HPDE6-E6E7 (cell line): ENCODE data around the gene ZNHIT3.

Source experiments
- DNase-seq: peaks from one replicate; pipeline ENCODE4 v3.0.0; 2011; ENCODE audit warnings: missing footprints; ENCODE audit errors: extremely low spot score

The ZNHIT3 gene

DNA sequence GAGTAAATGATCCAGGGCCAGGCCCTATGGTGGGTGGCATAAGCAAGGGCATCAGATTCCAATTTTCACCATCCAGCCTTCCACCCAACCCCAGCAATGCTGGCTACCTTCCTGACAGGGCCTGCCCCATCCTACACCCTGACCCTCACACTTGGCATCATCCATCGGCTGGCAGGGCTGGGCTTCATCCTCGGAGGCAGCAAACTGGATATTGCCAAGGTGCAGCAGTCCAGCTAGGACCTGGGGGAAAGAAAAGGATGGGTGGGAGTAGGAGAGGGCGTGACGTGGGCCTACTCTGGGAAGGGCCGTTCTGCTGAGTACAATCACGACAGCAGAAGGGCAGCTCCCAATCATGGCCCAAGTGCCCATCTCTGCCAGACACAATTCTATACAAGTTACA is 24.7 kb downstream of the ZNHIT3 start:
- no peak for DNase-seq

DNA sequence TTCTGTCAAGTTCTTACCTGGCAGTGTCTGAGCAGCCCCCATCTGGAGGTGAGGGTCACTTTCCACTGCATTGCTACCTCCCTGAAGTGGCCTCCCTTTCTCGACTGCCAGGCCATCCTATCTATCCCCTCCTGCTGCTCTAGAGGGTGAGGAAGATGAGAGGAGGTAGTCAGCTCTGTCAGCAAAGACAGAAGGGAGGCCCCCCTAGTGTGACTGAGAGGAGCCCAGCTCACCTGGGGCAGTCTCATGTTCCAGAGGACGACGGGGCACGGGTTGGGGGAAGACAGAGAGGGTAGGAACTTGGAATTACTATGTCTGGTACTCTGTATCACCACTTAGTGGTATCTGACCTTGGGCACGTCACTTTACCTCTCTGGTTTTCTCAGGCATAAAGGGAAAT is 26.2 kb downstream of the ZNHIT3 start:
- no peak for DNase-seq

DNA sequence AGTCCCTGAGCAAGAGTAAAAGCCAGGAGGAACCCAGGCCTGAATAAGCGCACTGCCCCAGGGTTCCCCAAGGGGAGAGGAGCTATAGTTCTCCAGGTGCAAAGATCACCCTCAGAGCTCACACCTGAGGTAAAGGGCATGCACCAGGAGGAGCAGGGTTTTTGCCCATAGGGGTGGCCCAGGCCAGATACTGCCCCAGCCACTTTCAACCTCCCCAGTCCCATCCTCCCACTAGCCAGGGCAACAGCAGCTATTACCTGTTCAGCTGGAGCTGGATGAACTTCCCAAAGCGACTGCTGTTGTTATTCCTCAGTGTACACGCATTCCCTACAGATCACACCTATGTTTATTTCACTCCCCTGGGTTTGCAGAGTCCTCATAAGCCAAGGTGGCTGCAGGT is 28.4 kb downstream of the ZNHIT3 start:
- no peak for DNase-seq

DNA sequence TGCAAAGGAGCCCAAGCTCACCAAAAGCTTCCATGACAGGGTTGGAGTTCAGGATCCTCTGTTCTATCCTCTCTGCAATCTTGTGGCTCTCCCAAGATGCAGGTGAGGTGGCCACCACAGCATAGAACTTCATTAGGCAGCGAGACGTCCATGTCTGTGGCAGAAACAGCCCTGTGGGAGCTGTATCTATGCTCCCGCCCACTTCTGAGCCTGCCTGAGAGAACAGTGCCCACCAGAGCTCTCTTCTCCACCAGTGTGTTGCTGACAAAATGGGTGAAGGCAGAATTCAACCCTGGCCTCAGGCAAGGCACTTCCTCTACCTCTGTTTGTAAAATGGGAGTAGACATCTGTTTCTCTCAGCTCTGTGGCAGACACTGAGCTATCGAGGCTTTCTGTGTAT is 29.4 kb downstream of the ZNHIT3 start:
- DNase-seq: no peak

DNA sequence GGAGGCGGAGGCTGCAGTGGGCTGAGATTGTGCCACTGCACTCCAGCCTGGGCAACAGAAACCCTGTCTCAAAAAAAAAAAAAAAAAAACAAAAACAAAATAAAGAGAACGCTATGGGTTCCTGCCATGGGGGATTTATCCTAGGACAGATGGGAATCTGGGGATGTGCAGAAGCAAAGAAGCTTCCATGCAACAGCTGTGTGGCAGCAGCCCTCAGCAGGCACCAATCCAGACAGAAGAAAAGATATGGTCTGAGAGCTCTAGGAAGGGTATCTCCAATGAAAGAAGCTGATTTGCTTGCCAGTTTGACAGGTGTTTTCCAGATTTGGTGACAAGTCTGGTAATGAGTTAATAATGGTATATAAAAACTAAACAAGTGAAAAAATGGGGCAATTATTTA is 36.6 kb downstream of the ZNHIT3 start:
- DNase-seq: no peak

DNA sequence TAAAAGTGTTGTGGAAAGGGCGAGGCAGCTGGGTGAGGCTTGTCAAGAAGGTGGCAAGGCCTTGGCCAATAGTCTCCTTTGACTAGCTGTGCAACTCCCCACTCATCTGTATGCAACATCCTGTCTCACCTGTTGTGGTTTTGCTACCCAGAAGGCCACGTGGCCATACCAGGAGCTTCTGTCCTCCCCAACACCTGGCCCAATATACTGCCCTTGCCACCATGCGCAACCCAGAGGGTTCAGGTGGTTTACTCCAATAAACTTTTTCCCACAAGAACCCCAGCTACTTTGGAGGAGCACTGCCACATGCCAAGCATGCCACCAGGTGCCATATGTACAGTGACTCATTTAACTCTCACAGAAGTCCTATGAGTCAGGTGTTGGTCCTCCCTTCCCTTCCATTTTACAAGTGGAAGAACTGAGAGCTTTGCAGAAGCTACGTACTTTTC is 38.0 kb downstream of the ZNHIT3 start:
- DNase-seq: peak; percentile 33

DNA sequence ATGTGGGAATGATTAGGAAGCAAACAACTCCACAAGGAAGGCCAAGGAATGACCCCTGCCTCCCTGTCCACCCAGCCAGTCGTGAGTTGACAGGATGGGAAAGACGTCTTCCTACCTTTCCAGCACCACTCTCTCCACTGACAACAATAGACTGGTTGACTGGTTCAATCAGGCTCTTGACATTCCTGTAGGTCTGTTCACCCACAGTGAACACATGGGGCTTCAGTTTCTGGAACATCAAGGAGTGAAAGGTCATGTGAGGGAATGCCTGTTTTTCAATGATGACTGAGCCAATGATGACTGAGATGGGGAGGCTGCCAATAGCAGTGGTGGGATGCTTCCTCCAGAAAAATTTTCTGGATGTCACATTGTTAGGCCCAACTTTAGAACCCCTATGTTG is 38.6 kb downstream of the ZNHIT3 start:
- DNase-seq: no peak

DNA sequence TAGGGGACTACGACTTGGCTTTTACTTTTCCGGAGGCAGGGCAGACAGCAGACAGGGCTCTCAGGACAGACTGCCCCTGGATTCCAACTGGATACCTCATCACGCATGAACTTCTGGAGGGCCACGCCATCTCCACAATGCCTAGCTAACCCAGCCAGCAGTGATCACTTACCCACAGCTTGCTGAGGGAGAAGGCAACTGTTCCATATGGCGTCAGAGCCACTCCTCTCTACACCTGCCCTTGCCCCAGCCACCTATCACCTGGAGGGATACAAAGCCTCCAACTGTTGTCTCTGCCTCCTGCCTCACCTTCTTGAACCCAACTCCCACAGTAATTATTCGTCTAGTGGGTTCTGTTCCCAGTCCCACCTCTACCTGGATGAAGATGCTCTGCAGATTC is 39.4 kb downstream of the ZNHIT3 start:
- no peak for DNase-seq

DNA sequence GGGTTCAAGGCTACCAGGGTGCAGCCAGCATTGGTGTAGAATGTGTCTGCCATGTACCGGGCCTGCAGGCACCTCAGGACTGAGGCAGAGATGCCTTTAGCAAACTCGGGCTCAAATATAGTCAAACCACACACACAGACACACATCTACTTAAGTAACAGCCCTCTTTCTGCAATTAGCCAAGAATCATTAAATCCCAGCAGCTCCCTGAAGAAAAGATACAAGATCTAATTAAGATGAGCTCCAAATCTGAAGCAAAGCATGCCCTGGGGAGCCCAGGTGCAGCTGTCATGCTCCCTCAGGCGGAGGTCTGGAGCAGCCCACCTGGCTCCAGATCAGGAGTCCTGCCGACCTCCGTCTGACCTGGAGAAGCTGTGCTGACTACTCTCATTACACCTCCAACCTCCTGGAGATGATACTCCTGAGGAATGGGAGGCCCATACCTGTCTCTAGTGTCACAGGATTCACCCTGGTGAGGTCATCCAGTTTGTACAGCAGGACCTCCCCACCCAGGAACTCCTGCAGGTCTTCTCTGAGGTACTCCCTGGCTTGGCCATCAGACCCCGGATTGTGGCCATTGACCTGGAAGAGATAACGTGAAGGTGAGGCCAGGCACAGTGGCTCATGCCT is 41.3 kb downstream of the ZNHIT3 start:
- no peak for DNase-seq

DNA sequence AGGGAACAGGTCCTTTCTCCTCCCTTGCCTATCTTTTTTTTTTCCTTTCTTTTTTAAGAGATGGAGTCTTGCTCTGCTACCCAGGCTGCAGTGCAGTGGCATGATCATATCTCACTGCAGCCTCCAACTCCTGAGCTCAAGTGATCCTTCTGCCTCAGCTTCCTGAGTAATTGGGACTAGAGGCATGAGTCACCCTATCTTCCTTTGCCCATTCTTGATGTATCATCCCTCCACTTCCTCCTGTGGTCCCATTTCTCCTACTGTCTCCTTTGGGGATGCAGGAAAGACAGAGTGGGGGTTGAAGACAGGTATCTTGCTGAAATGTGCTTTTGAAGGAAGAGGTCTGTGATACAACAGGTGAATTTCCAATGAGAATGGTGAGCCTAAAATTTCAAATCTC is 42.6 kb downstream of the ZNHIT3 start:
- peak; percentile 22 for DNase-seq

DNA sequence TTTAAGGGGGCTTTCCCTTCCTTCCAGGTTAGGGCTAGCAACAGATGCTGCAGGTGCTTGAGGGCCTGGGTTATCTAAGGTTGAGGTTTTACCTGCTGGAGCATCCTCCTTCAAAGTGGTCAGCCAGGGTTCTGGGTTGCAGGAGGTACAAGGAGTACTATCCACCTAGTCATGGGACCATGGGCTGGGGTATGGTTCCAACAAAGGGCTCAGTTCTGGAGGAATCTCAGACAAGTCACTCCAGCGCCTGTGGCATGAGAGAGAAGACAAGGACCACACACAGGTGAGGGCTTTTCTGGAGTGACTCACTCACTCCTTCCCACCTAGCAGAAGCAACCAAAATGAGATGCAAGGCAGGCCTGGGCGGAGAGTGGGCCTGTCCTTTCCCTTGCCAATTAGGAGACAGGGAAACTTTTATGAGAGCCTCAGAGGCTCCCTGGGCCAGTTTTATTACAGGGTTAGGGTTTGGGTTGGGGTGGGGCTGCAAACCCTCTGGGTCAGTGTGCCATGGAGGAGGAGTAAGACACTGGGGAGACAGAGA is 46.0 kb downstream of the ZNHIT3 start:
- no peak for DNase-seq

DNA sequence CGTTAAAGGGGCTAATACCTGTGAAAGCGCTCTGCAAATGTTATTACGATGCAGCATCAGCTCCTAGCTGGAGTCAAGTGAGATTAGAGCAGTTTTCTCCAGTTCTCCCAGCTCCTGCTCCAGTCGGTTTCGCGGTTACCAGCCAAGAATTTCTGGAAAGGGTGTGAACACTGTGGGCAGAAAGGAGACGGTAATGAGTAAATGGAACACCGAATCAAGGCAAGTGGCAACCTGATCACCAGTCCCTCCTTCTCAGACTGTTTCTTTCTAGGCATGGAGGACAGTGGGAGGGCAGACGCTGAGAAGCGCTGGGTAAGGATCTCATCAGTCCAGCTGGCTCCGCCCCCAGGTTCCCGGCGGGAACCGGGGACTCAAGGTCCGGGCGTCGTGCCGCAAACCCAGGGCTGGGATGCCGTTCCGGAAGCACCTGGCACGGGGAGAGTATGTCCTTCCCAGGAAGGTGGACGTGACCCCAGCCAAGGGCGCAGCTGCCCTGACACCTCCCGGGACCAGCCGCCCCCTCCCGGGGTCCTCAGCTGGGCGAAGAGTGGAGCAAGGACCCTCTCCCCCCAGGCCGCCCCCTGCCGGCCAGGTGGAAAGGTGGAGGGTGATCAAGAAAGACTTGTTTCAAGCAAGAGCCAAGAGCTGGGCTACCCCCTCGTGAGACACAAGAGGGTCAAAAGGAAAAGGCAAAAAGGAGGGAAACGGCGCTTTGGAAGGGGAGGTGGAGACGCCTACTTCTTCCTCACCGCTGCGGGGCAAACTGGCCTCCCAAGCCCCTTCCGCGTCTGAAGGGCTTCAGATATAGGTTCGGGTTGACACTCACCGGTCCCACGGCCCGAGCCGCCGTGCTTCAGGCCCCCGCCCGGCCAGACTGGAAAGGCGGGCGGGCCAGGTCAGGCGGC is 47.7 kb downstream of the ZNHIT3 start:
- peak; percentile 73 for DNase-seq

DNA sequence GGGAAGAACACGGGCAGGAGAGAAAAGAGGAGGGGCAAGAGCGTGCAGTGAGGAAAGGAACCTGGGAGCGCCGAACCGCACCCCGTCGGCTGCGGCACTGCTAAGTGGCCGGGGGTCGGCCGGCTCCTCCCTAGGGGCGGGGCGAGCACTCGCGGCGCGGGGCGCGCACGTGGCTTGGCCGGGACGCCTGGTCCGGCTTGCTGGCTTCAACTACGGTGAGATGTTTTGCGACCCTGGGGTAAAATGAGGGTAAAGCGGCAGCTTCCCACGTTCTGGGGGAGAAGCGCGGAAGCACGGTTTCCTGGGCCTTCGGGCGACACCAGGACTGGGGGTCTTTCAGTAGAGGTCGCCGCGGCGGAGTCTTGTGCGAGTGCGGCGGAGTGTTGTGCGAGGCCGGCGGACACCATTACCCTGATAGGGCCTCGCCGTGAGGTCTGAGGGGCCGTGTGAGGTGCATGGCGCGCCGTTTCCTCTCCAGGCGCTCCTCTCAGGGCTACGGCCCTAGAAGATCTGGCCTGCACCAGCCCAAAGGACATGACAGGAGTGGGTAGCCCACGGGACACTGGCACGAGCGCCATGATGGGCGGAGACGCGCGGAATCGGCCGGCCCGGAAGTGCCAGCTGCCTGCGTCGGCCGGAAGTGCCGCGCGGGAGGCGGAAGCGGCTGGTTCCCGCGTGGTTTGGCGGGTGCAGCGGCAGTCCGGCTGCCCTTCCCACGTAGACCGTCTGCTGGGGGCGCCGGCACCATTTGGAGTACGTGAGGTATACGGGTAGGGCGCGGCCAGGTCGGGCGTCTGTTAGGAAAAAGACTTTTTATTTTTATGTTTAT is 48.6 kb downstream of the ZNHIT3 start, which contains the start of the genes MYO19 and PIGW:
MYO19 (minus strand) TSS at position 29 of the 829 bp plus-strand sequence. CDS start 2,330 bp downstream, outside the sequence.
PIGW (plus strand) TSS at position 148 of the 829 bp plus-strand sequence. CDS start 2,115 bp downstream, outside the sequence.
- peak; percentile 90 for DNase-seq

DNA sequence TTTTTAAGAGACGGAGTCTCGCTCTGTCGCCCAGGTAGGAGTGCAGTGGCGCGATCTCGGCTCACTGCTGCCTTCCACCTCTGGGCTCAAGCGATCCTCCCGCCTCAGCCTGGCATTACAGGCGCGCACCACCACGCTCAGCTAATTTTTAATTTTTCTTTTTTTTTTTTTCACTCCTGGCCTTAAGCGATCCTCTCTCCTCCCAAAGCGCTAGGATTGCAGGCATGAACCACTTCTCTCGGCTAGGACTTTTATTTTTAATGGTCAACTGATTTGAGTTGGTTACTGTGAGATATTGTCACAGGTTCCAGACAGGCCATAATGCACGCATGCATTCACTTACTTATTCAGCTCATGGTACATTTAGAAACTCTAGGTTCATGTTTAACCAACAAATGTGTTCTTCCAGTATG is 49.2 kb downstream of the ZNHIT3 start:
- DNase-seq: no peak

DNA sequence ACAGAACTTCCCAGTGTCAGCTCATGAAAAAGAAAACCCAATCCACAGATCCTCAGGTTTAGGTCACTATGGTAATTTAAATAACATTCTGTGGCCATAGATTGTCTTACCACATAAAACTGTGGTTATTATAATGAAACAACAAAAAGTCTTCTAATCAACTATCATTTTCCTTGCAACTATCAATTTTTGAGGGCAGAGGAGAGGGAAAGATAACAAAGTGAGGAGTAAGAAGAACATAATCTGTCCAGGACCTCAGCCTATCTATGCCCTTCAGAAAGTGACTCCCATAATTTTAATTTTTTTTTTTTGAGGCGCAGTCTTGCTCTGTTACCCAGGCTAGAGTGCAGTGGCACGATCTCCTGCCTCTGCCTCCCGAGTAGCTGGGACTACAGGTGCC is 54.2 kb downstream of the ZNHIT3 start:
- DNase-seq: no peak

DNA sequence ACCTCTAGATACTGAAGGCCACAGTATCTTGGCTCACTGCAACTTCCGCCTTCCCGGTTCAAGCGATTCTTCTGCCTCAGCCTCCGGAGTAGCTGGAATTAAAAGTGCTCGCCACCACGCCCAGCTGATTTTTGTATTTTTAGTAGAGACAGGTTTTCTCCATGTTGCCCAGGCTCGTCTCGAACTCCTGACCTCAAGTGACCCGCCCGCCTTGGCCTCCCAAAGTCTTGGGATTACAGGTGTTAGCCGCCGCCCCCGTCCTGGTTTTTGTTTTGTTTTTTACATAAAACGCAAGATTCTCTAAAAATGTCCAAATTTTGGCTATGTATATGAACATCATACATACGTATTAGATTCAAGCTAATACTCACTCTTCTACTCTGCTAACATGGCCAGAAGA is 56.3 kb downstream of the ZNHIT3 start:
- no peak for DNase-seq

DNA sequence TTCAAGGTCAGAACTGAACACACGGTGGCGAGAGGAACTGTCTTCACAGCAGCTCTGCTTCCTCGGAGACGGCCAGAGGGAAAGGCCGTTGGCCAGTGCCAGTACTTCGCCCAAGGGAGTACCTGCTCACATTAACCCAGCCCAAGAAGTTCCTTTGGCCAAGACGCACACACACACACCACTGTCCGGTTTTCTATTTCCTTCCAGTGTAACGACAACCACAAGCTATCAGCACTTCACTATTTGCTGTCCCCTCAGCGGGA is 57.5 kb downstream of the ZNHIT3 start:
- peak; percentile 19 for DNase-seq

DNA sequence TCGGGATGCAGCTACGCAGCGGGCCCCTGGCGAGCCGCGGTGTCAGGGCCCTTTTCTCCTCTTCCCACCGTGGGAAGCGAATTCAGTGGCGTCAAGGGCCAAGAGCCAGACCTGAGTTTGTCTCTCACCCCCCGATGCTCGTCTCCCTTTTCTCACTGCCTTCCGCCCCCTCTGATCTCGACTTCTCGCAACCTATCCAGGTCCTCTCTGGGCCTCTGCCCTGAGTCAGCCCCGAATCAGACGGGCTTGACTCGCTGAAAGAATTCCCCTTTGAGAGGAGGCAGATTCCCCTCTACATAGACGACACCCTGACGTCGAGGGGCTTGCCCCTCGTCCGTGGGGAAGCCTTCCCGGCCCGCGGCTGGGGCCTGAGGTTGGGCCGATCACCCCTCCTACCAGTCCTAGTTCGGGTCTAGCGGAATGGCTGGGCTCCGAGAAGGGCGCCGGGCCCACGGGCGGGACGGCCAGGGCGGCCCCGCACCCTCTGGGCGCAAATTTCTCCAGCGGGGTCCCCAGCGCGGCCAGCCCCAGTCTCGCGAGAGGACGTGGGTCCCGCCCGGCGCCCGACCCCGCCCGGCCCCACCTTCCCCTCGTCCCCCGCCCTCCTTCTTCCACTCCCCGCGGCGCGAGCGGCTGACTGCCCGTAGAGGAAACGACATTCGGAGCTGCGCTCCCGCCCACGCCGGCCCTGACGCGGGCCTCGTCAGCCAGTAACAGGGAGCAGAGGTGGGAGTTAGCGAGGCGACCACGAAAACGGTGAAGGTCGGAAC is 58.0 kb downstream of the ZNHIT3 start, which contains the start of gene GGNBP2:
GGNBP2 (plus strand) TSS at position 613 of the 770 bp plus-strand sequence. CDS start 806 bp downstream, outside the sequence.
- DNase-seq: peak; percentile 88

DNA sequence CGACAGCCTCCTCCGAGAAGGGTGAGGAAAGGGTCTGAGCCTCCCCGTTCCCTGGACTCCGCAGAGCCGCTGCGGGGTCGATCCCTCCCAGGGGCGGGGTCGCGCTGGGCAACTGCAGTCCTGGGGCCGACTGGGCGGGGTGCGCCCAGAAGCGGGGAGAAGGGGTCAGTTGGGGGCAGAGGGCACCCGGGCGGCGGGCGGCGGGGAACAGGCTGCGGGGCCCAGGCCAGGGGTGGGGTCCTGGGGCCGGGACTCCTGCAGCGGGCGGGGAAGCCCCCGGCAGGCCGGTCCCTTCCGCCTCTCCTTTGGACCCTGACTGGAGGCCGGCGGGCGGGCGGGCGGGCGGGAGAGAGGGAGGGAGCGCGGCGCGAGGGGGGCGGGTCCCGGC is 58.6 kb downstream of the ZNHIT3 start:
- no peak for DNase-seq
